ENCODE measurements around the gene TMED1. TPM values are rescaled to one million over a fixed set of nuclear protein-coding genes. Genes with fewer than 3 reads are reported as not detected.

TMED1 gene
- total and polyA plus RNA-seq, 9 of the 15 experiments (the other 6 are each of a cell fraction or from before 2014, with no cell fraction given) = 0.86 to 30.2 (median 23.5) TPM

DNA sequence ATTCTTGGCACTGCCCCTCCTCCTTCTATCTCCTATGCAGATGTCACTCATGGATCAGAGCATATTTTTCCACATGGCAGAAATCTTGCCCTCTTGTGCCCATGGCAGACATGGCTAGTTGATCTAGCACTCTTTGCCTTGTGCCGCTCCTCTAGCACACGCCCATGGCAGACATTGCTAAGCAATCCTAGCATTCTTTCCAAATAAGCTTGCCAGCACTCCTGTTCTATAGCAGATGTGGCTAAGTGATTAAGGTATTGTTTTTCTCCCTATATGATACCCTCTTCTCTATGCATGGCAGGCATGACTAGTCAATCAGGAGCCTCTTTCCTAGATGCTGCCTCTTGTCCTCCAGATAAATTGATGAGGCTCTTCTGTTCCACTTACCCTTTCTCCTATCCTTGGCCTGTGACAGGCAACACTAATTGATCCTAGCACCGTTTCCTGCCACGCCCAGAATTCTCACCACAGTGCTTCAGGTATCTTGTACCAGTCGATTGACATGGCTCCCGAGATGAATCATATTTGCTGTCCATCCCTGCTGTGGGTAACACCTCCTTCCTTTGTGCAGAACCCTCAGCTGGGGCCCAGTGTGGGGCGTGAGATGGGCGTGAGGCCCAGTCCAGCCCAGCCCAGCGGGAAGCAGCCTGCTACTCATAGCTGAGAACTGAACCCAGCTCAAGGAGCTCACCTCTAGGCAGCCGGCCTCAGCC lies 26.9 kb downstream of the TMED1 start (continued):
- TF ChIP-seq, protein P1, sequence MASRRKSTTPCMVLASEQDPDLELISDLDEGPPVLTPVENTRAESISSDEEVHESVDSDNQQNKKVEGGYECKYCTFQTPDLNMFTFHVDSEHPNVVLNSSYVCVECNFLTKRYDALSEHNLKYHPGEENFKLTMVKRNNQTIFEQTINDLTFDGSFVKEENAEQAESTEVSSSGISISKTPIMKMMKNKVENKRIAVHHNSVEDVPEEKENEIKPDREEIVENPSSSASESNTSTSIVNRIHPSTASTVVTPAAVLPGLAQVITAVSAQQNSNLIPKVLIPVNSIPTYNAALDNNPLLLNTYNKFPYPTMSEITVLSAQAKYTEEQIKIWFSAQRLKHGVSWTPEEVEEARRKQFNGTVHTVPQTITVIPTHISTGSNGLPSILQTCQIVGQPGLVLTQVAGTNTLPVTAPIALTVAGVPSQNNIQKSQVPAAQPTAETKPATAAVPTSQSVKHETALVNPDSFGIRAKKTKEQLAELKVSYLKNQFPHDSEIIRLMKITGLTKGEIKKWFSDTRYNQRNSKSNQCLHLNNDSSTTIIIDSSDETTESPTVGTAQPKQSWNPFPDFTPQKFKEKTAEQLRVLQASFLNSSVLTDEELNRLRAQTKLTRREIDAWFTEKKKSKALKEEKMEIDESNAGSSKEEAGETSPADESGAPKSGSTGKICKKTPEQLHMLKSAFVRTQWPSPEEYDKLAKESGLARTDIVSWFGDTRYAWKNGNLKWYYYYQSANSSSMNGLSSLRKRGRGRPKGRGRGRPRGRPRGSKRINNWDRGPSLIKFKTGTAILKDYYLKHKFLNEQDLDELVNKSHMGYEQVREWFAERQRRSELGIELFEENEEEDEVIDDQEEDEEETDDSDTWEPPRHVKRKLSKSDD (conservative IDR thresholded peaks at IDR 0.05; ENCODE audit: low read length) = no peak
- no peak for TF ChIP-seq GTF2F1 (IDR thresholded peaks at IDR 0.05; ENCODE audit: low read depth, low read length)
- TF ChIP-seq MCM7 (IDR thresholded peaks at IDR 0.05) = no peak
- TF ChIP-seq, protein P2, sequence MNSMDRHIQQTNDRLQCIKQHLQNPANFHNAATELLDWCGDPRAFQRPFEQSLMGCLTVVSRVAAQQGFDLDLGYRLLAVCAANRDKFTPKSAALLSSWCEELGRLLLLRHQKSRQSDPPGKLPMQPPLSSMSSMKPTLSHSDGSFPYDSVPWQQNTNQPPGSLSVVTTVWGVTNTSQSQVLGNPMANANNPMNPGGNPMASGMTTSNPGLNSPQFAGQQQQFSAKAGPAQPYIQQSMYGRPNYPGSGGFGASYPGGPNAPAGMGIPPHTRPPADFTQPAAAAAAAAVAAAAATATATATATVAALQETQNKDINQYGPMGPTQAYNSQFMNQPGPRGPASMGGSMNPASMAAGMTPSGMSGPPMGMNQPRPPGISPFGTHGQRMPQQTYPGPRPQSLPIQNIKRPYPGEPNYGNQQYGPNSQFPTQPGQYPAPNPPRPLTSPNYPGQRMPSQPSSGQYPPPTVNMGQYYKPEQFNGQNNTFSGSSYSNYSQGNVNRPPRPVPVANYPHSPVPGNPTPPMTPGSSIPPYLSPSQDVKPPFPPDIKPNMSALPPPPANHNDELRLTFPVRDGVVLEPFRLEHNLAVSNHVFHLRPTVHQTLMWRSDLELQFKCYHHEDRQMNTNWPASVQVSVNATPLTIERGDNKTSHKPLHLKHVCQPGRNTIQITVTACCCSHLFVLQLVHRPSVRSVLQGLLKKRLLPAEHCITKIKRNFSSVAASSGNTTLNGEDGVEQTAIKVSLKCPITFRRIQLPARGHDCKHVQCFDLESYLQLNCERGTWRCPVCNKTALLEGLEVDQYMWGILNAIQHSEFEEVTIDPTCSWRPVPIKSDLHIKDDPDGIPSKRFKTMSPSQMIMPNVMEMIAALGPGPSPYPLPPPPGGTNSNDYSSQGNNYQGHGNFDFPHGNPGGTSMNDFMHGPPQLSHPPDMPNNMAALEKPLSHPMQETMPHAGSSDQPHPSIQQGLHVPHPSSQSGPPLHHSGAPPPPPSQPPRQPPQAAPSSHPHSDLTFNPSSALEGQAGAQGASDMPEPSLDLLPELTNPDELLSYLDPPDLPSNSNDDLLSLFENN (IDR thresholded peaks at IDR 0.05; ENCODE audit: low read depth in 2 of 2, low read length in 2 of 2) = peak in 1 of 2 experiments; percentile 66; a peak in 2 of 4 replicates
- peak; percentile 98 for TF ChIP-seq ZNF23 (CRISPR knock-in tag; IDR thresholded peaks at IDR 0.05)
- TF ChIP-seq TCF3 (CRISPR knock-in tag; IDR thresholded peaks at IDR 0.05) = peak; percentile 12; the same call in 1 of the 2 replicates
- peak; percentile 99 for TF ChIP-seq ZBTB17 (CRISPR knock-in tag; IDR thresholded peaks at IDR 0.05)
- no peak for TF ChIP-seq KDM1A (IDR thresholded peaks at IDR 0.05)
- no peak for TF ChIP-seq PTBP1 (IDR thresholded peaks at IDR 0.05; ENCODE audit: low read depth, low read length)
- TF ChIP-seq, protein P3, sequence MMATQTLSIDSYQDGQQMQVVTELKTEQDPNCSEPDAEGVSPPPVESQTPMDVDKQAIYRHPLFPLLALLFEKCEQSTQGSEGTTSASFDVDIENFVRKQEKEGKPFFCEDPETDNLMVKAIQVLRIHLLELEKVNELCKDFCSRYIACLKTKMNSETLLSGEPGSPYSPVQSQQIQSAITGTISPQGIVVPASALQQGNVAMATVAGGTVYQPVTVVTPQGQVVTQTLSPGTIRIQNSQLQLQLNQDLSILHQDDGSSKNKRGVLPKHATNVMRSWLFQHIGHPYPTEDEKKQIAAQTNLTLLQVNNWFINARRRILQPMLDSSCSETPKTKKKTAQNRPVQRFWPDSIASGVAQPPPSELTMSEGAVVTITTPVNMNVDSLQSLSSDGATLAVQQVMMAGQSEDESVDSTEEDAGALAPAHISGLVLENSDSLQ (IDR thresholded peaks at IDR 0.05) = peak; percentile 43
- TF ChIP-seq CBX5 (IDR thresholded peaks at IDR 0.05; ENCODE audit: borderline replicate concordance, low read depth) = no peak
- peak; percentile 18; the same call in 1 of the 2 replicates for TF ChIP-seq TEAD4 (IDR thresholded peaks at IDR 0.05; ENCODE audit: low read length)
- no peak for TF ChIP-seq TEAD4 (CRISPR knock-in tag; IDR thresholded peaks at IDR 0.05; ENCODE audit: borderline replicate concordance)
- TF ChIP-seq, protein P4, sequence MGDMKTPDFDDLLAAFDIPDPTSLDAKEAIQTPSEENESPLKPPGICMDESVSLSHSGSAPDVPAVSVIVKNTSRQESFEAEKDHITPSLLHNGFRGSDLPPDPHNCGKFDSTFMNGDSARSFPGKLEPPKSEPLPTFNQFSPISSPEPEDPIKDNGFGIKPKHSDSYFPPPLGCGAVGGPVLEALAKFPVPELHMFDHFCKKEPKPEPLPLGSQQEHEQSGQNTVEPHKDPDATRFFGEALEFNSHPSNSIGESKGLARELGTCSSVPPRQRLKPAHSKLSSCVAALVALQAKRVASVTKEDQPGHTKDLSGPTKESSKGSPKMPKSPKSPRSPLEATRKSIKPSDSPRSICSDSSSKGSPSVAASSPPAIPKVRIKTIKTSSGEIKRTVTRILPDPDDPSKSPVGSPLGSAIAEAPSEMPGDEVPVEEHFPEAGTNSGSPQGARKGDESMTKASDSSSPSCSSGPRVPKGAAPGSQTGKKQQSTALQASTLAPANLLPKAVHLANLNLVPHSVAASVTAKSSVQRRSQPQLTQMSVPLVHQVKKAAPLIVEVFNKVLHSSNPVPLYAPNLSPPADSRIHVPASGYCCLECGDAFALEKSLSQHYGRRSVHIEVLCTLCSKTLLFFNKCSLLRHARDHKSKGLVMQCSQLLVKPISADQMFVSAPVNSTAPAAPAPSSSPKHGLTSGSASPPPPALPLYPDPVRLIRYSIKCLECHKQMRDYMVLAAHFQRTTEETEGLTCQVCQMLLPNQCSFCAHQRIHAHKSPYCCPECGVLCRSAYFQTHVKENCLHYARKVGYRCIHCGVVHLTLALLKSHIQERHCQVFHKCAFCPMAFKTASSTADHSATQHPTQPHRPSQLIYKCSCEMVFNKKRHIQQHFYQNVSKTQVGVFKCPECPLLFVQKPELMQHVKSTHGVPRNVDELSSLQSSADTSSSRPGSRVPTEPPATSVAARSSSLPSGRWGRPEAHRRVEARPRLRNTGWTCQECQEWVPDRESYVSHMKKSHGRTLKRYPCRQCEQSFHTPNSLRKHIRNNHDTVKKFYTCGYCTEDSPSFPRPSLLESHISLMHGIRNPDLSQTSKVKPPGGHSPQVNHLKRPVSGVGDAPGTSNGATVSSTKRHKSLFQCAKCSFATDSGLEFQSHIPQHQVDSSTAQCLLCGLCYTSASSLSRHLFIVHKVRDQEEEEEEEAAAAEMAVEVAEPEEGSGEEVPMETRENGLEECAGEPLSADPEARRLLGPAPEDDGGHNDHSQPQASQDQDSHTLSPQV (IDR thresholded peaks at IDR 0.05) = no peak
- no peak for TF ChIP-seq POLR2AphosphoS5 (IDR thresholded peaks at IDR 0.05; ENCODE audit: control insufficient read depth, insufficient read depth, low read depth, low read length)
- no peak for TF ChIP-seq HMGN3 (IDR thresholded peaks at IDR 0.05; ENCODE audit: borderline replicate concordance, extremely low read depth, insufficient read length, low read depth, low read length)
- TF ChIP-seq ZZZ3 (IDR thresholded peaks at IDR 0.05) = no peak

Data from K562 (cell line).